Measurements from ENCODE around the gene DSCAML1. TPM values are rescaled to one million over a fixed set of nuclear protein-coding genes. Genes with fewer than 3 reads are reported as not detected.

DSCAML1 gene
- total RNA-seq, 2 experiments from 2014 or later, result 0.42 to 1.4 TPM

GRCh38 chr11:117603932-117604331, 193.1 kb downstream of the DSCAML1 start:
- no peaks in the 10 kb centered on the region for H3K36me3 Mint-ChIP-seq
- ATAC-seq (no peak), DNase-seq (no peak)
- peaks cover 16% of the 10 kb centered on the region for H3K4me1 Mint-ChIP-seq
- H3K27me3 Mint-ChIP-seq, result peaks cover 15% of the 10 kb centered on the region
- H3K4me3 Mint-ChIP-seq, result no peak overlapping the region
- CTCF ChIA-PET, result no interaction called here
- no peak overlapping the region for H3K27ac Mint-ChIP-seq
- no peaks in the 10 kb centered on the region for H3K9me3 Mint-ChIP-seq (ENCODE audit: low read depth)

- H3K4me1 Mint-ChIP-seq, result peaks cover 4% of the 10 kb centered on the region
- peaks cover 22% of the 10 kb centered on the region for H3K27me3 Mint-ChIP-seq
- no peak overlapping the region for H3K4me3 Mint-ChIP-seq
- ATAC-seq (no peak), DNase-seq (no peak)
- H3K27ac Mint-ChIP-seq, result no peak overlapping the region
- no peaks in the 10 kb centered on the region for H3K9me3 Mint-ChIP-seq (ENCODE audit: low read depth)
- CTCF ChIA-PET, result no interaction called here
- no peaks in the 10 kb centered on the region for H3K36me3 Mint-ChIP-seq
These were observed 195.9 kb downstream of the DSCAML1 start for GRCh38 chr11:117601006-117601708.

DNA sequence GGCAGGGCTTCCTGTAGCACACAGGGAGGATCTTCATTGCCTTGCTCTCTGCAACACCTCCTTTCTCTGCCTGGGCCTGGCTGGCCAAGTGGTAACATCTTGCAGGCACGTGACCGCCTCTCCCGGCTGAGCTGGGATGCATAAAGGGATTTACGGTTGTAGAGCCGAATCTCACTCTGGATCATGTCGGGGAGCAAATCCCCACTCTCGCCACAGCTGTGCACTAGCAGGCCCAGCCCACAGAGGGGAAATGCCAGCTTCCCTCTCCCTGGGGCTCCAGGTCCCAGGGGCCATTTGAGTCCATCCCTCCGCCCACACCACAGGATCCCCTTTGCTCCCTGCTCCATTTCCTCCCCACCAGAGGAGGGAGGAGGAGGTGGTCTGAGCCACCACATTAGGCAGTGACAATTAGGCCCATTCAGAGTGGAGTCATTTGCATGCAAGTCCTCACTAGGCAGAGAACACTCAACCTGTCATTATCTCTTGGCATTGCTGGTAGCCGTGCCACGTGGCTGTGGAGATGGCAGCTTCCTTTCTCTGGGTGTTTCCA, 196.7 kb downstream of the DSCAML1 start:
- no peak for DNase-seq
- Mint-ChIP-seq H3K4me3 (no peak overlapping the region), H3K4me1 (peaks cover 5% of the 10 kb centered on the region), H3K9me3 (ENCODE audit: low read depth) (no peaks in the 10 kb centered on the region), H3K27me3 (peaks cover 22% of the 10 kb centered on the region), H3K36me3 (no peaks in the 10 kb centered on the region), H3K27ac (no peak overlapping the region)
- ATAC-seq, result no peak
- CTCF ChIA-PET, result no interaction called here

GRCh38 chr11:117597071-117597470, 199.9 kb downstream of the DSCAML1 start:
- H3K27ac Mint-ChIP-seq, result no peak overlapping the region
- no peak overlapping the region for H3K4me3 Mint-ChIP-seq
- H3K36me3 Mint-ChIP-seq, result no peaks in the 10 kb centered on the region
- peak; percentile 82 for DNase-seq
- no peak for ATAC-seq
- H3K9me3 Mint-ChIP-seq (ENCODE audit: low read depth), result no peaks in the 10 kb centered on the region
- H3K27me3 Mint-ChIP-seq, result peaks cover 27% of the 10 kb centered on the region
- H3K4me1 Mint-ChIP-seq, result peaks cover 5% of the 10 kb centered on the region
- CTCF ChIA-PET, result interaction anchor here (2.2 kb wide), 1 partner anchor 171 kb away, joined by 6 read pairs; no protein-coding TSS in a partner anchor

DNA sequence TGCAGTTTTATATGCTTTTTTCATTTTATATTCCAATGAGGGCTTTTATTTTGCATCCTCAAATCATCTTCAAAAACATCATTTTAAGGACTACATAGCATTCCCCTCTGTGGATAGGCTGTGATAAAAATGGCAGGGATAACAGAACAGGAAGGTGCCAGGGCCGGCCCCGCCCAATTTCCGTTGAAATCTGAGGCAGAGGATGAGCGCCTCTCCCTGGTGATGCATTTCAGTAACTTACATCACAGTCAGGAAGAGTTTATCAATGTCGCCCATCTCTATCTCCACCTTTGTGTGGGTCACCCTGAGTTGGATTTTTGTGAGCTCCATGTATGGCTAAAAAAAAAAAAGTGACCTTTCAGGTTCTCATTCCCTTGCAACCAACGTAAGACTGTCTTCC, 201.6 kb downstream of the DSCAML1 start:
- Mint-ChIP-seq H3K36me3 (no peaks in the 10 kb centered on the region), H3K27me3 (peaks cover 22% of the 10 kb centered on the region), H3K9me3 (ENCODE audit: low read depth) (no peaks in the 10 kb centered on the region), H3K4me3 (no peak overlapping the region), H3K27ac (no peak overlapping the region), H3K4me1 (peaks cover 5% of the 10 kb centered on the region)
- ATAC-seq, result no peak
- CTCF ChIA-PET, result interaction anchor here (2.2 kb wide), 1 partner anchor 169 kb away, joined by 6 read pairs; no protein-coding TSS in a partner anchor
- no peak for DNase-seq

DNA sequence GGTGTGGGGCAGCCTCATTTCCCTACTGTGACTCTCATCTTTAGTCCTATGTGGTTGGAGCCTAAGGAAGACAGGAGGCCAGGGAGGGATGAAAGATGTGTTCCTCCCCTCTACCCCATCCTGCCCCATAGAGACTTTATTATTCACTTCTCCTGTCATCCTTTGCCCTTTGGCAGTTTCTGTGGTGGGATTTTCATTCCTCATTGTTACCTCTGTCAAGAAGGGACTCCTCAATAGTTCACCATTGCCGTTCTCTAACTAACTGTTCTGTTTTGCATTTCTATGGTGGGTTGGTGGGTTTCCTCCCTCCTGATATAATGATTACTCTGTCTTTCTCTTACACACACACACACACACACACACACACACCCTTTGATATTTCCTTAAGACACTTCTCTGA, 202.3 kb downstream of the DSCAML1 start:
- H3K27ac Mint-ChIP-seq, result no peak overlapping the region
- ATAC-seq, result no peak
- H3K36me3 Mint-ChIP-seq, result no peaks in the 10 kb centered on the region
- H3K27me3 Mint-ChIP-seq, result peaks cover 17% of the 10 kb centered on the region
- no peak overlapping the region for H3K4me3 Mint-ChIP-seq
- DNase-seq, result no peak
- CTCF ChIA-PET, result no interaction called here
- peaks cover 5% of the 10 kb centered on the region for H3K4me1 Mint-ChIP-seq
- H3K9me3 Mint-ChIP-seq (ENCODE audit: low read depth), result no peaks in the 10 kb centered on the region

DNA sequence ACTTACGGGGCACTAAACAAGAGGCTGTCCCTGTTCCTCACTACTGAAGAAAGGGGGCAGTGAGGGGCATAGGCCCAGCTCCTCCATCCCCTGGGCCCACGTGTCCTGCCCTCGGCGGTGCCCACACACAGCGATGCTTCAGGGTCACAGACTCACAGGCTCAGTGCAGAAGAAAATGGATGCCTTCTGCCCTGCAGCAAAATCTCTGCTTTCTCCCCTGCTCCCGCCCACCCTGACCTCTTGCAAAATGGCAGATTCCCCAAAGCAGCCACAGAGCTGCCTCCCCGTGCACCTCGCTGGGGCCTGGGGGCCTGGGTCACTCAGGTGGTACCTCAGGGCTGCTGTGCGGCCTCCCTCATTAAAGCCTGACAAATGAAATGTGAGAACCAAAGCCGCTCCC, 204.0 kb downstream of the DSCAML1 start:
- Mint-ChIP-seq H3K36me3 (no peaks in the 10 kb centered on the region), H3K4me1 (peaks cover 5% of the 10 kb centered on the region), H3K9me3 (ENCODE audit: low read depth) (no peaks in the 10 kb centered on the region), H3K27me3 (peaks cover 9% of the 10 kb centered on the region), H3K4me3 (no peak overlapping the region), H3K27ac (no peak overlapping the region)
- DNase-seq (no peak), ATAC-seq (no peak)
- CTCF ChIA-PET, result no interaction called here

- H3K4me3 Mint-ChIP-seq, result no peak overlapping the region
- H3K4me1 Mint-ChIP-seq, result peaks cover 5% of the 10 kb centered on the region
- ATAC-seq (no peak), DNase-seq (no peak)
- peaks cover 7% of the 10 kb centered on the region for H3K27me3 Mint-ChIP-seq
- no peaks in the 10 kb centered on the region for H3K9me3 Mint-ChIP-seq (ENCODE audit: low read depth)
- H3K27ac Mint-ChIP-seq, result no peak overlapping the region
- H3K36me3 Mint-ChIP-seq, result no peaks in the 10 kb centered on the region
- CTCF ChIA-PET, result no interaction called here
These were observed 205.5 kb downstream of the DSCAML1 start for GRCh38 chr11:117591316-117592039.

GRCh38 chr11:117589063-117589462, 208.0 kb downstream of the DSCAML1 start:
- no peak for ATAC-seq
- H3K36me3 Mint-ChIP-seq, result no peaks in the 10 kb centered on the region
- no peaks in the 10 kb centered on the region for H3K9me3 Mint-ChIP-seq (ENCODE audit: low read depth)
- H3K27me3 Mint-ChIP-seq, result peaks cover 2% of the 10 kb centered on the region
- CTCF ChIA-PET, result interaction anchor here (1.4 kb wide), 1 partner anchor 32 kb away, joined by 5 read pairs; no protein-coding TSS in a partner anchor
- H3K4me3 Mint-ChIP-seq, result no peak overlapping the region
- H3K4me1 Mint-ChIP-seq, result no peaks in the 10 kb centered on the region
- no peak overlapping the region for H3K27ac Mint-ChIP-seq
- no peak for DNase-seq

DNA sequence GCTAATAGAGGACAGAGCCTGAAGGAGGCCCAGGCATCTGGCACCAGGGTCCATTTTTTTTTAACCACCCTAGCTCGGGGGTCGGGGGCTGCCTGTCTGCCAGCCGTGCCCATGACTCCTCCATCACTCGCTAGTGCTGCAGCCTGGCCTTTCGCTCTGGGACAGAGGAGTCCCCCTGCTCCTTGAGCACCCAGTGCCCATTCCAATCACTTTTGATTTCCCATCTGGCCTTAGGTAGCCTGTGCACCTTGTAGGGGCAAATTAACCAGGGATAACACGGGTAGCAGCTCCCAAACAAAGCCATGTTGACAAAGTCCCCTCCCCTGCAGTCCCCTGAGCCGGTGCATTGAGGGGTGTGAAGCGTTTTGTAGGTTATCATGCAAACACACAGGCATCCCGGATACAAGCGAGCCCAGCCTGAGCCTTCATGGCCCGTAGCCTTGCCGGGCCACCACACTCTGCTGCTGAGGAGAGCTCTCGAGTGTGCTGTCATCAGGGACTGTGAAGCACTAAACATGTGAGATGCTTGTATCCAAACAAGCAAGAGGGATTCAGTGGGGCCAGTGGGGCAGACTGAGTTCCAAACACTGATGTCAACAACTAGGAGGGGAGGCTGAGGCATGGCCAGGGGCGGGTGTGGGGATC, 208.7 kb downstream of the DSCAML1 start:
- Mint-ChIP-seq H3K27ac (no peak overlapping the region), H3K36me3 (no peaks in the 10 kb centered on the region), H3K4me1 (no peaks in the 10 kb centered on the region), H3K4me3 (no peak overlapping the region), H3K27me3 (peaks cover 2% of the 10 kb centered on the region), H3K9me3 (ENCODE audit: low read depth) (no peaks in the 10 kb centered on the region)
- ATAC-seq (no peak), DNase-seq (no peak)
- CTCF ChIA-PET, result no interaction called here

GRCh38 chr11:117587416-117587815, 209.6 kb downstream of the DSCAML1 start:
- CTCF ChIA-PET, result no interaction called here
- no peak overlapping the region for H3K4me3 Mint-ChIP-seq
- ATAC-seq (no peak), DNase-seq (no peak)
- H3K27me3 Mint-ChIP-seq, result peaks cover 1% of the 10 kb centered on the region
- H3K27ac Mint-ChIP-seq, result no peak overlapping the region
- no peaks in the 10 kb centered on the region for H3K36me3 Mint-ChIP-seq
- no peaks in the 10 kb centered on the region for H3K9me3 Mint-ChIP-seq (ENCODE audit: low read depth)
- H3K4me1 Mint-ChIP-seq, result no peaks in the 10 kb centered on the region

- no peaks in the 10 kb centered on the region for H3K9me3 Mint-ChIP-seq (ENCODE audit: low read depth)
- ATAC-seq (no peak), DNase-seq (no peak)
- H3K27ac Mint-ChIP-seq, result no peak overlapping the region
- no peaks in the 10 kb centered on the region for H3K36me3 Mint-ChIP-seq
- H3K4me1 Mint-ChIP-seq, result no peaks in the 10 kb centered on the region
- CTCF ChIA-PET, result no interaction called here
- H3K27me3 Mint-ChIP-seq, result peaks cover 4% of the 10 kb centered on the region
- no peak overlapping the region for H3K4me3 Mint-ChIP-seq
These were observed 210.6 kb downstream of the DSCAML1 start for GRCh38 chr11:117586392-117586791.

- no peaks in the 10 kb centered on the region for H3K4me1 Mint-ChIP-seq
- ATAC-seq, result no peak
- H3K4me3 Mint-ChIP-seq, result no peak overlapping the region
- H3K9me3 Mint-ChIP-seq (ENCODE audit: low read depth), result no peaks in the 10 kb centered on the region
- H3K36me3 Mint-ChIP-seq, result no peaks in the 10 kb centered on the region
- CTCF ChIA-PET, result no interaction called here
- H3K27ac Mint-ChIP-seq, result no peak overlapping the region
- H3K27me3 Mint-ChIP-seq, result peaks cover 9% of the 10 kb centered on the region
- DNase-seq, result no peak
These were observed 211.4 kb downstream of the DSCAML1 start for GRCh38 chr11:117585631-117586030.
